Stimulated activated CD8-positive, alpha-beta memory T cell treated with anti-CD3 and anti-CD28 coated beads, Interleukin-15, amount 100 ng/mL, for 24 hours (primary cell): ENCODE data around the gene PER2.
A peak's percentile ranks its signal among the peaks of the same experiment; 100 is the strongest.

Experiments
- DNase-seq: peaks from one replicate; pipeline ENCODE4 v3.0.0-alpha.2; 2020; ENCODE audit warnings: low read depth

The PER2 gene

DNA sequence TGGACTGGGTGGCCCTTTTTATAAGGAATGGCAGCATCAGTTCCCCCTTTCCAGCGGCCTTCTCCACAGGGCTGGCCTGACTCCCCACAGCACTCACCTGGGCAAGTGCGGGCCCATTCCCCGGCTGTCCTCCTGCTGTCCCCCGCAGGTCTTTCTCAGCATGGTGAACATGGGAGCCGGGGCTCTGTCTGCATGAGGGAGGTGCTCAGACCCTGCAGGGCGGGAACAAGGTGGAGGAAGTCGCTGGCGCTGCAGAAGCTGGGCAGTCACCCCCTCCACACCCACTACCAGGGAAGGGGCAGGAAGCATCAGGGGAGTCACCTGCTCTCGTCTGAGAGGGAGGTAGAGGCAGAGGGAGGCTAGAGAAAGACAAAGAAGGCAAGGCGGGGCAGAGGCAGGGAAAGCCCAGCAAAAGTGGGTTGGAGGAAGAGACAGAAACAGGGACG, 60.8 kb downstream of the PER2 start:
- DNase-seq: no peak

DNA sequence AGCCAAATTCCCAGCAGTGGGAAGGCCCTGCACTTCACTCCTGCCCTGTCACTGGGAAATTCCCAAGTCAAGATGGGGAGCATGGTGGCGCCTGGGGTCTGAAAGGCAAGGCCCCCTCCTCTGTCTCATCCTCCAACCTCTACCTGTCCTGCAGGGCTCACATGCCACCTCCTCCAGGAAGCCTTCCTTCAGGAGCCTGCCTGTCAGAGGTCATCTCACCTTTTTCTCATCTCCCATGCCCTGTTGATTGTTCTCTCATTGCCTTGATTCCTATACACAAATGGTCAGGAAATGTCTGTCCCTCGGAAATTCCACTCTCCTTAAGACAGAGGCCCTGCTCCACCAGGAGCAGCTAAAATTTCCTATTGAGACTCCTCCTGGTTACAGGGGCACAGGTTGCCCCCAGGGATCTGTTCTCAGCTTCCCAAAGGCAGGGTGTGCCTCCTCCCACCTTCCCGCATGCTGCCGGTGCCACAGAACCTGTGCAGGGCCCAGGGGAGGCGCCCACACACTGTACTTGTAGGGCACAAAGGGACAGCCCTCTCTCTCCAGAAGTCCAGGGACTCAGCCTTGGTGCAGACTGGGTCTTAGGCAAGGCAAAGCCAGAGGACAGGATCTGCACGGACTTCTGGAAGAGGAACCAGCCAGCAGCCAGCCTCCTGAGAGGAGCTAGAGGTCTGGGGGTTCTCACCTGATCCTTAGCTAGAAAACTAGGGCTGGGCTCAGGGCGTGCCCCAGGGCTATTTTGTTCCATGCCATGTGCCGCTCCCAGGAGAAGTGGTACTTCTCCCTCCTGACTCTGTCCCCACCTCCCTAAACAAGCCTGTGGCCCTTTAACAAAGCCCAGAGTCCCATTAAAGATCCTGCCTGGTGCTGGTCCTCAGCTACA, 61.5 kb downstream of the PER2 start:
- DNase-seq: no peak

DNA sequence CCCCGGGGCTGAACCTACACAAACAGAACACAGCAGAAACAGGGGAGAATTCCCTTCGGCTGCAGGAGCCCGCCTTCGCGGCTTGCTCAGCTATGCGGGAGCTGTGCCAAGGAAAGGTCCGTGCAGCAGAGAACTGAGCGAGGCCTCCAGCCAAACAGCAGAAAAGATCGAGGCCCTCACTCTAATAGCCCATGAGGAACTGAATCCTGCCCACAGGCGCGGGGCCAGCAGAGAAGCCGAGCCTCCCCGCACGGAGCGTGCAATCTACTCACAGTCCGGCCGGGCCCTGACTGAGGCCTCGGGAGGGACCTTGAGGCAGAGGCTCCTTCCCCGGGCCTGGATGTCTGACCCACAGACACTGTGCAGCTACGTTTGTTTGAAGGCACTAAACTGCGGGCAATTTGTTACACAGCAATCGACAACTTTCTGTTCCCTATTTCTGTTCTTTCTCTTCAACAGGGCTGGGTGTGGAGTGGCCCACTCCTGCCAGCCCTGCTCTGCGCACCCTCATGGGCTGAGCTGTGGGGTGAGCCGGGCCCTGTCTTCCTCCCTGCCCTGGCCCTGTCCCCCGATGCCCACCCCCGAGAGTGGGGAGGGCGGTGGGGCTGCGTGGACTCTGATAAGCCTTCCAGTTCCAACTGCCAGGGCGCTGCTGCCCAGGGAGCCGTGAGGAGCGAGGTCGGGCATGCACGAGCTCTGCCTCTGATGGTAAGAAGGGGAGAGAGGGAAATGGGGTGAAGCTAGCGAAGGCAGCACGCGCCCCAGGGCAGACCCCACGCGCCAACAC, 62.3 kb downstream of the PER2 start:
- DNase-seq: no peak

DNA sequence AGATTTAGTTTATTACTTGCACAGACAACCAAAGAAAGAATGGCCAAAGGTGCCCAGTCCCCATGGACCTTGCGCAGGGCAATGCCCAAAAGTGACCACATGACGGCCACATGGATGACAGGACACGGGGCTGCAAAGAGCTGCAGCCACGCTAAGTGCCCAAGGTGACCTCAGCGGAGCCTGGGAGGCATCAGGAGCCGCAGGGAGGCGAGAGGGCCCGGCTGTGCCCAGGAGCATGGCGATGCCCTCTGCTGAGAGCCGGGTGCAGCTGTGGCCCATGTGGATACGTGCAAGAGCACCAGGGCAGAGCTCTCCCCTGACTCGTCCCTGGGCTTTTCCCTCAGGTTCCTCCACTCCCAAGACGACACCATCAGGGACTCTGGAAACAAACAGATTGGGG, 63.3 kb downstream of the PER2 start:
- no peak for DNase-seq

DNA sequence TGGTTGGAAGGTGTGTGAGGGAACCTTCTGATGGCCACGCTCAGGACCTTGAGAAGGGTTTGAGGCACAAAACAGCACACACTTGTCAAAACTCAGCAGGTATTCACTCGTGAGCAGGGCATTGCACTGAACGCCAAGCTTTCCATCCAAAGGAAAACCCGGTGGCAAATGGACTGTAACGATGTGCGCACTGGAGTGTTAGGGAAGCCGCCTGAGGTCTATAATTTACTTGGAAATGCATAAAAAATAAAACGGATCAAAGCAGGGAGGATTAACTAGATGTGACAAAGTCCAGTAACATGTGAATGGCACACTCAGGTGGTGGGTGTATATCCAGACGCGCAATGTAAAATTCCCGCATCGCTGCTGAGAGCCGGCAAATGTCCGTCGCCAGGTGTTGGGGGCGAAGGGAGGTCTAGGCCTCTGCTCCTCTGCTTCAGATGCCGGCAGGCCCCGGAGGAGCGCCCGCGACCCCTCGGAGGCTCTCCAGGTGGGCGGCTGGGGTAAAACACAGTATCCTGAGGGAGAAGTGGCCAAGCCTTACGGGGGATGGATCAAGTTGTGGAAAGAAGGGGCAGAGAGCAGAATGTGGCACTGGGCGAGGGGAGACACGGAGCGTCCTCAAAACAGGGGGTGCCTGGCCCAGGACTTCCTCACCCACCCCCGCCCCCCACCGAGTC, 63.9 kb downstream of the PER2 start:
- no peak for DNase-seq

DNA sequence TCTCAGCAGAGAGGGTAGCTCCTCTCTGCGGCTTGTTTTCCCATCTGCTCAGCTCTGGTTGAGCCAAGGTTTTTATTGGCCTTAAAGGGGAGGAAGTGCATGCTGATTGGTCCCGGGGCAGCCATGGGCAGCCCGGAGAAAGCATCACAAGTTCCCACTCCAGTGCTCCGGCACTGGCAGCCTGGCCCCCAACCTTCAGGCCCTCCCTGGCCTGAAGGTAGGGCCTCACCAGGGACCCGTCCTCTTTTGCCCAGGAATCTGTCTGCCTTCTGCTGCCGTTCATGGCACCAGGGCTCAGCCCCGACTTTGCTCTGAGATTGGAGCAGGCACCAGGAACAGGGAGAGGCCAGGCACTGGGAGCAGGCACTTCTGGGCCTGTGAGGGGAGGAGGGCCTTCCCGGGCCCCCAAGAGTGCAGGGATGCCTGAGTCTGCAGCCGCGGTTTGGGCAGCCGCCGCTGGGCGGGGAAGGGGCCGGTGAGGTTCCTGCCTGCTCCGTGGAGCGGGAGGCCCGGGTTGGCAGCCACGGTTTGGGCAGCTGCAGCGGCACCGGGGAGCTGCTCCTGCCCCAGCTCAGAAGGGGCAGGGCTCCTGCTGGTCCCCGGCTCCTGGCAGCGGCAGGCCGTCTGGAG, 67.4 kb downstream of the PER2 start:
- DNase-seq: no peak

DNA sequence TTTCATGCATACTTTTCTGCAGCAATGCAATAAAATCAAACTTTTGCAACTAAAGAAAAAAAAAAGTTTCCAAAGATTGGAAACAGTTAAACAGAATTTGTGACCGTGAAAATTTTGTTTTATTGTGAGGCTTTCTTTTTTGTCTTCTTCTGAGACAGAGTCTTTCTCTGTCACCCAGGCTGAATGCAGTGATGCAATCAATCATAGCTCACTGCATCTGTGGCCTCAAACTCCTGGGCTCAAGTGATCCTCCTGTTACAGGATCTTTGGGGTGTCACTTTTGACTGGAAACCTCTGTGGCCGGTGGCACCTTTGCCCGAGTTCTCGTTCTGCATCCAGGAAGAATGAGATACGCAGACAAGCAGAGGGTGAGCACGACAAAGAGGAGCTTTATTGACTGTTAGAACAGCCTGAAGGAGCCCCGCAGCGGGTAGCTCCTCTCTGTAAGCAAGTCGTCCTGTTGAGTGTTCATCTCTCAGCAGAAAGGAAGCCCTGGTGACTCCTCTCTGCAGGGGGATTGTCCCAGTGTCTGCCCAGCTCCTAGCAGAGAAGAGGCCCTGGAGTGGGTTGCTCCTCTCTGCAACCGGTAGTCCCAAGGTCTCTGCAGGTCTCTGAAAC, 68.0 kb downstream of the PER2 start:
- DNase-seq: no peak

DNA sequence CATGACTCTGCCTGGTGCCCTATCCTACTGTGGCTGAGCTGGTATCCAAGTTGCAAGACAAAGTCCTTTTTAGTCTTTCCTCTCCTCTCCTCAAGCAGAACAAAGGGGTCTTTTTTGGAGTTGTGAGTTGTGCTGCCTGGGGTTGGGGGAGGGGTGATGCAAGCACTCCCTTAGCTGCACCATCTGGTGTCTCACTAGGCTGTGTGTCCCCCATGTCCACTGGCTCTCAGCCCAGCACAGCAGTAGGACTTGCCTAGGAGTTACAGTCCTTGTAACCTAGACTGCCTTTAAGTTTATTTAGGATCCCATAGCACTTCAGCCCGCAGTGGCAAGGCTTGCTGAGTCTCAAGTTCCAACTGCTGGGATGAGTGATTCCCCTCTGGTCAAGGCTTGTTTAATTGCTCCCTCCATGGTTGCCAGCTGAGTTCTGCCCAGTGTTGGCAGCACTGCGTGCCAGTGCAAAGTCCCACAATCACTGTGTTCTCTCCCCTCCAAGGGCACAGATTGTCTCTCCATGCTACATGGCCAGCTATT, 71.7 kb downstream of the PER2 start:
- no peak for DNase-seq

DNA sequence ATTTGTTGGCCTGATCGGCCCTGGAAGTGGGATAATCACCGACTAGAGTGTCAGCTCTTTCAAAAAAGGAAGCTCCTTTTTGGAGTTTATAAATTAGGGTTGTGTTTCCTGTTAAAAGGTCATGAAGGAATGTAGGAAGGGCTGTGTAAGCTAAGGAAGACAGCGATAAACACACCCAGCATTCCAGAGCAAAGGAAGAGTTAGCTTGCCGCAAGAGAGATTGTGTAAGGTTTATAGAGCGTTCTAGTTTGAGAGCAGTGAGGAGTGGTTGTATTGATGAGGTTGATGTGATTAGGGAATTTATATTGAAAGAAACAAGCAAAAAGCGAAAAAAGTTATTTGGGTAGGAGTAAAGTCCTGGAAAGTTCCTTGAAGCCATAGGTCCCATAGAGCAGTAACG, 81.4 kb downstream of the PER2 start:
- DNase-seq: no peak

DNA sequence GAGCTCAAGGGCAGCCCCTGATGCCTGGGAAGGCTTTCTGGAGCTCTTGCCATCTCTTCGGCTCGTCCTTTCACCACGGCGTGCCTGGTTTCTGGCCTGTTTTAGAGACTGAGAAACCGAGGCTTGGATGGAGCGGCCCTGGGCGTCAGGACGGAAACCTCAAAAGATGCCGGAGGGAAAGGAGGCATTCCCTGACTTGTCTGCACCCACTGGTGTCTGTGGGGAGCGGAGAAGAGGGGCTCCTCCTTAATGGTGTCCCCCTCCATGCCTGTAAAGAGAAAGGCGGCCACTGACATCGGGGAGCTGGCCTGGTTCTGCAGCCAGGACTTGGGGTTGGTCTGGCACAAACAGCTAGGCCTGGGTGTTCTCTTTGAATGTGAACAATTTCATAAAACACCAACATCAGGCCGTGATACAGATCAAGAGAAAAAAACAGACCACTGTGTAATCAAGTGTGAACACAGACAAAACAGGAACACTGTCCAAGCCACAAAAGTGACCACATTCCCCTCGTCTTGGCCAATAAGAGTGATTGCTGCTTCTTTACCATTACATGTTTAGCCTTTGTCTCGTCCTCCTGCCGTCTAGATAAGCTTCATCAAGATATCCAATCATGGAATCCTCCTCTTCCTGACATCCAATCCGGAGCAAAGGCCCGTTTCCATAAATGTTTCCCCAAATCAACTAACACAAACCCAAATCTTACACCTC, 84.3 kb downstream of the PER2 start:
- no peak for DNase-seq

DNA sequence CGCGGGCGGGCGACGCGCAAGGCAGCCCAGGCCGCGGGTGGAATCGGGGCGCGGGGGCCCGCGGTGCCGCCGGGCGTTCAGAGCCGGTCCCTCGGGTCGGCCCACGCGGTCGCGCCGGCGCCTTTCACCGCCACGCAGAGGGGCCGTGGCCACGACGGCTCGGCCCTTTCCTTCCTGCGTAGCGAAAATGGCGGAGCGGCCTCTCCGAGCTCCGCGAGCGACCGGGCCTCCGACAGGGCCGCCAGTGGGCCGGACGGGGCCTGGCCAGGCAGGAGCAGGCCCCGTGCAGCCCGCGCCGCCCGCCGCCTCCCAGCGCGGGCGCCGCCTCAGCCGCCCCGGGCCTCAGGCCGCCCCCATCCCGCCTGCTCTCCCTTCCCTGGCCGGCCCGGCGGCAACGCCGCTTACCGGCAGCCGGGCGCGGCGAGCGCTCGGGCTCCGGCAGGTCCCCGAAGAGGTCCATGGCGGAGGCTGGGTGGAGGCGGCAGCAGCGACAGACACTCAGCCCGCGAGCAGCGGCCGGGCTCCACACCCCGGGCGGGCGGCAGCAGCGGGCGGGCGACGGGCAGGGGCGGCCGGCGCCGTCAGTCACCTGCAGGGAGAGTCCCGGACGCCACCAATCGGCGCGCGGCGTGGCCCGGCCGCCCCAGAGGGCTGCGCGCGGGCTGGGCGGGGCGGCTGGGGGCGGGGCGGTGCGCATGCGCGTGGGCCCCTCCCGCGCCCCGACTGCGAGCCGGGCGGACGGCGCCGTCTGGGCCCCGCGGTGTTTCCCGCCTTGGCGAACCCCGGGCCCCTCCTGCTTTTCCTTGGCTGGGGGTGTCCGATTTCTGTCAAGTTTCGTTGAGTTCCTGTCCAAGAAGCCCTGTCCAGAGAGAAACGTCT, 85.1 kb downstream of the PER2 start, which contains the start of gene ILKAP:
Gene ILKAP (minus strand): TSS at position 602 of the 879 bp plus-strand sequence. CDS start 142 bp downstream, at position 460.
- DNase-seq: peak; percentile 83

DNA sequence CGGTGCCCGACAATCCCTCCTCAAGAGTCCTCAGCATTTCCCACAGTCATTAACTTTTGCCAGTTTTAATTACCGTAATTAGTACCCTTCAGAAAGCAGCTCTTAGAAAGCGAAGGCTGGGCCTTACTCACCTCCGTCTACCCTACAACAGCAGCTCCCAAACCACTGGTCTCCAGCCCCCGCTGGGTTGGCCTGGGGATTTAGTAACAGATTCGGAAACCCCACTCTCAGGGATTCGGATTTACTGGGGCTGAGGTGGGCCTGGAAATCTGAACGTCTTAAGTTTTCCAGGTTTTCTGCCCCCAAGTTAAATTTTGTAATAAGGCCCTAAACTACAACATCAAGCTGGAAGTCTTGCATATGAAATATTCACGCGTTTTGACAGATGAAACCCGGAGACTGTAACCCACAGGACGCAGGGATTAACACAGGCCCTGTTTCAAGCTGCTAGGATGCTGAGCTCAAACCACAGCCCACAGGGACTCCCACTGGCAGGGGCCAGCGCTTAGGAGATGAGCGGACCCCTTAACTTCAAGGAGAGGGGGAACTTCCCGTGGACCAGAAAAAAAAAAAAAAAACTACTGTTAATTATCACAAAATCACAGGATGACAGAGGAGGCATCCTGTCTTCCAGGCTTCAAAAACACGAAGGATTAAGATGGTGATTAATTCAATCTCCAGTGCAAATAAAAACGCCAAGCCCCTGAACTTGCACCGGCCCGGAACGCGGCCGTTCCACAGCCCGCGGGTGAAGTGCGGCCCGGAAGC, 85.9 kb downstream of the PER2 start:
- no peak for DNase-seq
